ENCODE measurements around the gene SLC1A7. TPM values are rescaled to one million over a fixed set of nuclear protein-coding genes. Genes with fewer than 3 reads are reported as not detected.

Gene SLC1A7
- total RNA-seq, 1 donor from 2014 or later = not detected

- no peak overlapping the region for H2AFZ ChIP-seq (replicated peaks)
- H3K9me3 ChIP-seq (ENCODE audit: low read depth) = no peaks in the 10 kb centered on the region
- no peak overlapping the region for H3K4me3 ChIP-seq
- peaks cover 26% of the 10 kb centered on the region for H3K4me1 ChIP-seq
- DNase-seq (ENCODE audit: low spot score) = no peak
- H3F3A ChIP-seq (ENCODE audit: low read depth) = peaks cover 13% of the 10 kb centered on the region
- TF ChIP-seq EZH2 (IDR thresholded peaks at IDR 0.05) (no peak), CTCF (IDR thresholded peaks at IDR 0.05) (no peak), EZH2phosphoT487 (IDR thresholded peaks at IDR 0.05) (no peak)
- H3K36me3 ChIP-seq = no peaks in the 10 kb centered on the region
- H3K36me3 Mint-ChIP-seq = no peaks in the 10 kb centered on the region
- no peak overlapping the region for H3K4me3 Mint-ChIP-seq
- peaks cover 14% of the 10 kb centered on the region for H3K27me3 ChIP-seq
- peaks cover 10% of the 10 kb centered on the region for H3K27me3 Mint-ChIP-seq (ENCODE audit: insufficient read depth, low read depth)
- no peaks in the 10 kb centered on the region for H4K20me1 ChIP-seq (ENCODE audit: low read depth)
- peaks cover 30% of the 10 kb centered on the region for H3K4me1 Mint-ChIP-seq
- H3K27ac Mint-ChIP-seq = no peak overlapping the region
- no peak overlapping the region for H3K9ac ChIP-seq
- H3K79me2 ChIP-seq (ENCODE audit: low read depth) = no peaks in the 10 kb centered on the region
- H3K27ac ChIP-seq = no peak overlapping the region
- peaks cover 5% of the 10 kb centered on the region for H3K9me3 Mint-ChIP-seq
- H3K4me2 ChIP-seq = no peak overlapping the region
Measured at GRCh38 chr1:53107570-53108322, 34.7 kb downstream of the SLC1A7 start.

GRCh38 chr1:53107090-53107489, 35.3 kb downstream of the SLC1A7 start:
- no peaks in the 10 kb centered on the region for H4K20me1 ChIP-seq (ENCODE audit: low read depth)
- no peak overlapping the region for H3K27ac ChIP-seq
- no peaks in the 10 kb centered on the region for H3K9me3 ChIP-seq (ENCODE audit: low read depth)
- H3K4me2 ChIP-seq = no peak overlapping the region
- H3K79me2 ChIP-seq (ENCODE audit: low read depth) = no peaks in the 10 kb centered on the region
- Mint-ChIP-seq H3K27ac (no peak overlapping the region), H3K36me3 (no peaks in the 10 kb centered on the region), H3K27me3 (ENCODE audit: insufficient read depth, low read depth) (peaks cover 10% of the 10 kb centered on the region), H3K4me3 (no peak overlapping the region), H3K9me3 (peaks cover 5% of the 10 kb centered on the region), H3K4me1 (peaks cover 30% of the 10 kb centered on the region)
- H3K4me1 ChIP-seq = peaks cover 26% of the 10 kb centered on the region
- peaks cover 13% of the 10 kb centered on the region for H3F3A ChIP-seq (ENCODE audit: low read depth)
- H3K9ac ChIP-seq = no peak overlapping the region
- TF ChIP-seq EZH2phosphoT487 (IDR thresholded peaks at IDR 0.05) (no peak), CTCF (IDR thresholded peaks at IDR 0.05) (no peak), EZH2 (IDR thresholded peaks at IDR 0.05) (no peak)
- H2AFZ ChIP-seq (replicated peaks) = no peak overlapping the region
- DNase-seq (ENCODE audit: low spot score) = no peak
- H3K27me3 ChIP-seq = peaks cover 9% of the 10 kb centered on the region
- no peaks in the 10 kb centered on the region for H3K36me3 ChIP-seq
- H3K4me3 ChIP-seq = no peak overlapping the region

DNA sequence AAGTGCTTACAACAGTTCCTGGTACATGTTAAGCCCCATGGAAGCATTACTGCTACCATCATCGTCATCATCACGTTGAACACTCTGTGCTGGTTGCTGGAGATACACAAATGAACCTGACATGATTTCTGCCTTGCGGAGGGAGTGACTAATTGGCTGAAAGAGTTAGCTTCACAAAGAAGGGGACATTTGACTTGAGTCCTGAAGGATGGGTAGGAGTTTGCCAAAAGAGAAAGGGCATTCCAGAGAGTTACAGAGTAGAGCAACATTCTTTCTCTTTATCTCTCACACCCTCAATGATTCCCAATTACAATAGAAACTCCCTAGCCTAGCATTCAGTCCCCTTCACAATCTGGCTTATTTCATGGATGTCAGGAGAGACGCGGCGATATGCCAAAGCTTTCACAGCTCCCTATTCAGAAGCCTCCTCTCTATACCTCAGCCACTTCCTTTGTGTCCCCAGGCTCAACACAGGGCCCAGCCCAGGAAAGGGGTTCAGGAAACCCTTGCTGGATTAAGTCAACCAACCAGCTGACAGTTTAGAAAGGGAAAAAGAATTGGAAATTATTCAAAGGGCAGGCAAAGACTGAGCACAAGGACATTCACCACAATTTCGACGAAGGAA, 38.0 kb downstream of the SLC1A7 start:
- H3K36me3 Mint-ChIP-seq = no peaks in the 10 kb centered on the region
- H3K4me3 Mint-ChIP-seq = no peak overlapping the region
- H3K9me3 Mint-ChIP-seq = peaks cover 2% of the 10 kb centered on the region
- peaks cover 23% of the 10 kb centered on the region for H3K4me1 ChIP-seq
- H3K27ac Mint-ChIP-seq = peak overlapping the region; percentile 80
- TF ChIP-seq EZH2 (IDR thresholded peaks at IDR 0.05) (no peak), CTCF (IDR thresholded peaks at IDR 0.05) (no peak), EZH2phosphoT487 (IDR thresholded peaks at IDR 0.05) (no peak)
- no peaks in the 10 kb centered on the region for H3K9me3 ChIP-seq (ENCODE audit: low read depth)
- H3K79me2 ChIP-seq (ENCODE audit: low read depth) = no peaks in the 10 kb centered on the region
- peak overlapping the region; percentile 53 for H3K4me2 ChIP-seq
- H4K20me1 ChIP-seq (ENCODE audit: low read depth) = no peaks in the 10 kb centered on the region
- DNase-seq (ENCODE audit: low spot score) = peak; percentile 76
- no peak overlapping the region for H3K9ac ChIP-seq
- H3F3A ChIP-seq (ENCODE audit: low read depth) = peaks cover 13% of the 10 kb centered on the region
- H3K4me1 Mint-ChIP-seq = peaks cover 15% of the 10 kb centered on the region
- peaks cover 3% of the 10 kb centered on the region for H3K27me3 Mint-ChIP-seq (ENCODE audit: insufficient read depth, low read depth)
- H3K27me3 ChIP-seq = no peaks in the 10 kb centered on the region
- peak overlapping the region; percentile 6 for H2AFZ ChIP-seq (replicated peaks)
- H3K27ac ChIP-seq = peak overlapping the region; percentile 32
- no peak overlapping the region for H3K4me3 ChIP-seq
- no peaks in the 10 kb centered on the region for H3K36me3 ChIP-seq

Data from neural progenitor cell (in vitro differentiated cells).